ENCODE data around the gene SNAP91.

DNA sequence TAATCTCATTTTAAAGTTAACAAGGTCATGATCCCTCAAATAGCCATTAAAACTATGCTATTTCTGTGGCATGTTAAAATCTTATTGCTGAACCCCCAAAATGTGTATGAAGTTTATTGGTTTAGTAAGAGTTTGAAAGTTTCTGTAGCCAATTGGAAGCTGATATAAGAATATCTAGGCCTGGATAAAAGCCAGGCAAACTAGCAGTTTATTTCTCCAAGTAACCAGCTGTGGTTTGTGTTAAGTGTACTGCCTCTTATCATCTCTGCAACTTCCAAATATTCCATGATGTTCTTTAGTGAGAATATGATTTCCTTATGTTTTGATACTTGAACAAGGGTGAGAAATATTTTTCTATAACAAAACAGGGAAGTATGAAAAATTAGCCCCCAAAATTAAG lies 119.8 kb downstream of the SNAP91 start:
- TF ChIP-seq, protein P1, sequence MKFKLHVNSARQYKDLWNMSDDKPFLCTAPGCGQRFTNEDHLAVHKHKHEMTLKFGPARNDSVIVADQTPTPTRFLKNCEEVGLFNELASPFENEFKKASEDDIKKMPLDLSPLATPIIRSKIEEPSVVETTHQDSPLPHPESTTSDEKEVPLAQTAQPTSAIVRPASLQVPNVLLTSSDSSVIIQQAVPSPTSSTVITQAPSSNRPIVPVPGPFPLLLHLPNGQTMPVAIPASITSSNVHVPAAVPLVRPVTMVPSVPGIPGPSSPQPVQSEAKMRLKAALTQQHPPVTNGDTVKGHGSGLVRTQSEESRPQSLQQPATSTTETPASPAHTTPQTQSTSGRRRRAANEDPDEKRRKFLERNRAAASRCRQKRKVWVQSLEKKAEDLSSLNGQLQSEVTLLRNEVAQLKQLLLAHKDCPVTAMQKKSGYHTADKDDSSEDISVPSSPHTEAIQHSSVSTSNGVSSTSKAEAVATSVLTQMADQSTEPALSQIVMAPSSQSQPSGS (IDR thresholded peaks at IDR 0.05; ENCODE audit: low read length): no peak
- TF ChIP-seq SIN3A (conservative IDR thresholded peaks at IDR 0.05 in 1 of 2, IDR thresholded peaks at IDR 0.05 in 1 of 2; ENCODE audit: low read depth in 1 of 2, low read length in 2 of 2): no peak
- TF ChIP-seq RAD21 (IDR thresholded peaks at IDR 0.05 in 1 of 2, conservative IDR thresholded peaks at IDR 0.05 in 1 of 2; ENCODE audit: low read depth in 2 of 2, low read length in 2 of 2): no peak
